Activated B cell treated with CpG ODN at 0.5 μM for 24 hours (primary cell): ENCODE data around the gene PPIL1. TPM values are rescaled to one million over a fixed set of nuclear protein-coding genes. Genes with fewer than 3 reads are reported as not detected.

Experiments used
- ATAC-seq: fragments of 200-7000 bp; cut with Tn5 transposase; one replicate; pipeline ENCODE4 v1.10.0; 2021; ENCODE audit warnings: low read depth, mild to moderate bottlenecking, moderate library complexity
- CTCF ChIA-PET: fragments of 350-600 bp; sonication (Branson Sonifier 250); formaldehyde crosslinking; loops from one replicate; lab custom pipeline; 2021; ENCODE audit warnings: antibody characterized with exemption; lab: Charles Lee
- POLR2A ChIA-PET: fragments of 350-600 bp; sonication (Branson Sonifier 250); formaldehyde crosslinking; loops from one replicate; lab custom pipeline; 2021; ENCODE audit warnings: antibody characterized with exemption; lab: Charles Lee
- DNase-seq: peaks from one replicate; pipeline ENCODE4 v3.0.0; 2022
- H3K27ac Mint-ChIP-seq: one replicate; pipeline ENCODE4 v1.8.0; 2020; ENCODE audit warnings: mixed read lengths
- H3K27me3 Mint-ChIP-seq: one replicate; pipeline ENCODE4 v1.8.0; 2021; ENCODE audit warnings: mixed read lengths
- H3K36me3 Mint-ChIP-seq: one replicate; pipeline ENCODE4 v1.8.0; 2021; ENCODE audit warnings: low read depth, mixed read lengths
- H3K4me1 Mint-ChIP-seq: one replicate; pipeline ENCODE4 v1.8.0; 2021; ENCODE audit warnings: mixed read lengths
- H3K4me3 Mint-ChIP-seq: one replicate; pipeline ENCODE4 v1.8.0; 2020; ENCODE audit warnings: mild to moderate bottlenecking, mixed read lengths
- H3K9me3 Mint-ChIP-seq: one replicate; pipeline ENCODE4 v1.8.0; 2020; ENCODE audit warnings: mixed read lengths
- intact Hi-C: fragments of 100-400 bp; cut with micrococcal nuclease; formaldehyde crosslinking; loops from one replicate; pipeline ENCODE4 v1.15.1; 2024
- total RNA-seq: library from RNA; stranded (reverse); gene quantifications from 2 replicates; pipeline ENCODE4 v1.2.3, GENCODE V29; 2022
- TF ChIP-seq, protein P1 (sequence below): fragments of 200-600 bp; IDR thresholded peaks from one replicate; pipeline ENCODE4 v1.8.0; 2022; ENCODE audit warnings: antibody characterized with exemption, mild to moderate bottlenecking

PPIL1 gene
- total RNA-seq, 1 donor from 2014 or later: 23.4 TPM

DNA sequence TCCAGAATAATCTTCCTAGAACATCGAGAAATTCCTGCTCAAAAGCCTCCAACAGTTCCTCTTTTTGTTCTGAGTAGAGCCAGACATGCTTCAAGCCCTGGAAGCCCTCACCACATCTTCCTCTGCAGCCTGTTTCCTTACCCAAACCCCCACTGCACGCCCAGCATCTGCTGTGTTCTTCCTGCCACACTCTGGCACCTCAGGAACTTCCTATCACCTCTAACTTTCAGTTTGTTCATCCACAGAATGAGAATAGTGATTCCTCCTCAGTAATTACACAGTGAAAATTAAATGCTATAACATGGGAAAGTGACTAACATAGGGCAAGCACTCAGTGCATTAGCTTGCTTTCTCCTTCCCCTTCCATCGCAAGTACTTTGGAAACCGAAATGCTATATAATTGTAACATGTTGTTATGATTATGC lies 37.4 kb upstream of the PPIL1 start:
- no peak overlapping the region for H3K4me3 Mint-ChIP-seq
- intact Hi-C loops: no loop called here
- POLR2A ChIA-PET: no interaction called here
- no peaks in the 10 kb centered on the region for H3K27me3 Mint-ChIP-seq
- no peak overlapping the region for H3K27ac Mint-ChIP-seq
- DNase-seq (no peak), ATAC-seq (no peak)
- CTCF ChIA-PET: interaction anchor here (2.0 kb wide), 1 partner anchor 106 kb away, joined by 8 read pairs; no protein-coding TSS in a partner anchor
- H3K36me3 Mint-ChIP-seq: peaks cover 62% of the 10 kb centered on the region
- H3K4me1 Mint-ChIP-seq: peaks cover 14% of the 10 kb centered on the region
- H3K9me3 Mint-ChIP-seq: no peaks in the 10 kb centered on the region
- TF ChIP-seq, protein P1, sequence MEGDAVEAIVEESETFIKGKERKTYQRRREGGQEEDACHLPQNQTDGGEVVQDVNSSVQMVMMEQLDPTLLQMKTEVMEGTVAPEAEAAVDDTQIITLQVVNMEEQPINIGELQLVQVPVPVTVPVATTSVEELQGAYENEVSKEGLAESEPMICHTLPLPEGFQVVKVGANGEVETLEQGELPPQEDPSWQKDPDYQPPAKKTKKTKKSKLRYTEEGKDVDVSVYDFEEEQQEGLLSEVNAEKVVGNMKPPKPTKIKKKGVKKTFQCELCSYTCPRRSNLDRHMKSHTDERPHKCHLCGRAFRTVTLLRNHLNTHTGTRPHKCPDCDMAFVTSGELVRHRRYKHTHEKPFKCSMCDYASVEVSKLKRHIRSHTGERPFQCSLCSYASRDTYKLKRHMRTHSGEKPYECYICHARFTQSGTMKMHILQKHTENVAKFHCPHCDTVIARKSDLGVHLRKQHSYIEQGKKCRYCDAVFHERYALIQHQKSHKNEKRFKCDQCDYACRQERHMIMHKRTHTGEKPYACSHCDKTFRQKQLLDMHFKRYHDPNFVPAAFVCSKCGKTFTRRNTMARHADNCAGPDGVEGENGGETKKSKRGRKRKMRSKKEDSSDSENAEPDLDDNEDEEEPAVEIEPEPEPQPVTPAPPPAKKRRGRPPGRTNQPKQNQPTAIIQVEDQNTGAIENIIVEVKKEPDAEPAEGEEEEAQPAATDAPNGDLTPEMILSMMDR: no peak

DNA sequence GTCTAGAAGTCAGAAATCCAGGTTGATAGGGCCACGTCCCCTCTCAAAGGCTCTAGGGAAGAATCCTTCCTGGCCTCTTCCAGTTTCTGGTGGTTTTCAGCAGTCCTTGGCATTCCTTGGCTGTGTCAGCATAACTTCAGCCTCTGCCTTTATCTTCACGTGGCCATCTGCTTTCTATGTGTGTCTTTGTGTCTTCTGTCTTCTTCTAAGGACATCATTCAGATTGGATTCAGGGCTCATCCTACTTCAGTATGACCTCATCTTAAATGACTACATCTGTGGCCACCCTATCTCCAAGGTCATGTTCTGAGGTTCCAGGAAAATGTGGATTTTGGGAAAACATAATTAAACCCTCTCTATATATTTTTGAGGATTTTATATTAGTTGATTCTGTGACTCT lies 34.1 kb upstream of the PPIL1 start:
- POLR2A ChIA-PET: interaction anchor here (0.6 kb wide), 1 partner anchor 418 kb away, joined by 3 read pairs; no protein-coding TSS in a partner anchor
- no peak for DNase-seq
- no peak overlapping the region for H3K4me3 Mint-ChIP-seq
- CTCF ChIA-PET: no interaction called here
- H3K27ac Mint-ChIP-seq: no peak overlapping the region
- TF ChIP-seq, protein P1: no peak
- peaks cover 14% of the 10 kb centered on the region for H3K4me1 Mint-ChIP-seq
- H3K27me3 Mint-ChIP-seq: no peaks in the 10 kb centered on the region
- ATAC-seq: no peak
- intact Hi-C loops: no loop called here
- peaks cover 60% of the 10 kb centered on the region for H3K36me3 Mint-ChIP-seq
- no peaks in the 10 kb centered on the region for H3K9me3 Mint-ChIP-seq

DNA sequence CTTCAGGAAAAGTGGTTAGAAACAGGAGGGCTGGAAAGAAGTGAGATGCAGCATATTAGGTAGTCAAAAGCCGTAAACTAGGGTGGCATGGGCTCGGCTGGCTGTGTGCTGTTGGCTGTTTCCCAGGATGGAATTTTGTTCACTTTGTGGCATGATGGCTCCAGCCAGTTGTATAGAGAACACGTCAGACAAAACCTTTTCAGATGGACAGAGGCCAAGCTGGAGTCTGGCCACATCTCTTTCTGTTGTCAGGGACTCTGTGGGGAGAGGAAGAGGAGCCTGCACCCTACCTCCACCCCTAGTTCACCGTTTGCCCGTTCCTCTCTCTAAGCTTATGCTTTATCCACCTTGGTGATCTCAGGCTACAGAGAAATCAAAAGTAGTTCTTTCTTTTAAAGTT lies 33.2 kb upstream of the PPIL1 start:
- H3K36me3 Mint-ChIP-seq: peaks cover 68% of the 10 kb centered on the region
- ChIA-PET POLR2A (no interaction called here), CTCF (interaction anchor here (1.1 kb wide), 1 partner anchor 22 kb away, joined by 3 read pairs; the partner anchor contains the start of gene C6orf89)
- H3K4me1 Mint-ChIP-seq: peaks cover 14% of the 10 kb centered on the region
- no peak overlapping the region for H3K27ac Mint-ChIP-seq
- ATAC-seq: no peak
- DNase-seq: no peak
- TF ChIP-seq, protein P1: no peak
- no peaks in the 10 kb centered on the region for H3K27me3 Mint-ChIP-seq
- H3K4me3 Mint-ChIP-seq: no peak overlapping the region
- intact Hi-C loops: no loop called here
- no peaks in the 10 kb centered on the region for H3K9me3 Mint-ChIP-seq

DNA sequence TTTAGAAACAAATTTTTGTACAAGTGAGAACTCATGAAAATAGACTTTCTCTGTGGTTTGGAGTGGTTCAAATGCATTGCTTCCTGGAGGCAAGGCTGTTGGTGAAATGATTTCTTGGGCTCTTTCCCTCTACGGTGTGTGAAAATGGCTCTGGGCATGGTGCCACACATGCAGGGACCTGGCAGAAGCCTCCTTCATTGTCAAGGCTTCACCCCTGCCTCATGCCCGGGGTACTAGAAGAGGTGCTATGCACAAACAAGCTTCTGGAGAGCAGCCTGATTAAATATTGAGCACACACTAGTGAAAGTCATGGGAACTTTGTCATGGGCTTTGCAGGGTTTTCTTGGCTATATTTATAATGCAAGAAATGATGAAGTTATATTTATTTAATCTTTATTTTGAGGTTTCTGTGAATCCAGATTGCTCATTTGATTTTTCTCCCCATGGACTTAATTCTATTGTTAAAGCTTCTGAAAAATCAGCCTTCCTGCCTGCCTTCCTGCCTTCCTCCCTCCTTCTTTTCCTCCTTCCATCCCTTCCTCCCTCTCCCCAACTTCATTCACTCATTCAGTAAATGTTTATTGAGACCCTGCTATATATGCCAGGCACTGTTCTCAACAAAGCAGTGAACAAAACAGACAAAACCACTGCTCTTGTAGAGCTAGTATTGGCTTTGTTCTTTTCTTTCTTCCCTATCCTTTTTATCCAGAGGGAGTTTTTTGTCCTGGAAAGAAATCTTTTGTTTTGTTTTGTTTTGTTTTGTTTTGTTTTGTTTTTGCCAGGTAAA lies 32.1 kb upstream of the PPIL1 start:
- POLR2A ChIA-PET: no interaction called here
- CTCF ChIA-PET: interaction anchor here (1.1 kb wide), 1 partner anchor 21 kb away, joined by 3 read pairs; the partner anchor contains the start of gene C6orf89

DNA sequence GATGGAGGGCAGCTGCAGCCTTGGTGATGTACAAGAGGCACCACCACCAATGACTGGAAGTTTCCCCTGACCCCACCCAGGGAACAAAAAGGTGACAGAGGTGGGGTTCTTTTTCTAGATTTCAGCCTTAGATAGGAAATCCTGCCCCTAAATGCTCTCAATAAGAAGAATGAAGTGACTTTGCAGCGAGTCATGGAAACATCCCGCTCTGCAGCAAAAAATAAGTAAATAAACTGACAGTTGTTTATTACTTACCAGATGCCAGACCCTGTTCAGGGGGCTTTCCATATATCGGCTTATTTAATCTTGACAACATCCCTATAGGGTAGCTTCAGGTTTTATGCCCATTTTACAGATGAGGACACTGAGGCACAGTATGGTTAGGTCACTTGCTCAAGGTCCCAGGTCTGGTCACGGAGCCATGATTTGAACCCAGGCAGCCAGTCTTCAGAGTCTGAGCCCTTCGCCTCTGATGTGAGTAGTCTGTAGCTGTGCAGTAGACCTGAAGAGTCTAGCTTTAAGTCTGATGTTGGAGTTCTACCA lies 30.3 kb upstream of the PPIL1 start:
- ATAC-seq (no peak), DNase-seq (no peak)
- POLR2A ChIA-PET: no interaction called here
- Mint-ChIP-seq H3K27ac (no peak overlapping the region), H3K36me3 (peaks cover 71% of the 10 kb centered on the region), H3K4me3 (no peak overlapping the region), H3K4me1 (no peaks in the 10 kb centered on the region), H3K9me3 (no peaks in the 10 kb centered on the region), H3K27me3 (no peaks in the 10 kb centered on the region)
- TF ChIP-seq, protein P1: no peak
- intact Hi-C loops: no loop called here
- CTCF ChIA-PET: no interaction called here

More for the DNA sequence above, 32.1 kb upstream of the PPIL1 start:
- intact Hi-C loops: no loop called here
- H3K9me3 Mint-ChIP-seq: no peaks in the 10 kb centered on the region
- H3K4me1 Mint-ChIP-seq: peaks cover 3% of the 10 kb centered on the region
- peaks cover 69% of the 10 kb centered on the region for H3K36me3 Mint-ChIP-seq
- no peak for ATAC-seq
- H3K27ac Mint-ChIP-seq: no peak overlapping the region
- H3K27me3 Mint-ChIP-seq: no peaks in the 10 kb centered on the region
- no peak overlapping the region for H3K4me3 Mint-ChIP-seq
- DNase-seq: no peak
- TF ChIP-seq, protein P1: no peak
